Measurements from ENCODE around the gene UTS2B. TPM values are rescaled to one million over a fixed set of nuclear protein-coding genes. Genes with fewer than 3 reads are reported as not detected.

Gene UTS2B
- total and polyA plus RNA-seq, 5 donors from 2014 or later = not detected

- Histone ChIP-seq H3K4me1 (ENCODE audit: control insufficient read depth, insufficient read depth, low read length, poor library complexity, severe bottlenecking) (no peaks in the 10 kb centered on the region), H3K36me3 (ENCODE audit: control insufficient read depth, insufficient read depth, low read length) (no peaks in the 10 kb centered on the region), H3K4me3 (ENCODE audit: low read depth, low read length) (no peak overlapping the region), H3K27ac (ENCODE audit: insufficient read depth, low read length, poor library complexity, severe bottlenecking) (no peak overlapping the region), H3K27me3 (ENCODE audit: control insufficient read depth, insufficient read depth, low read length) (no peaks in the 10 kb centered on the region), H3K9me3 (ENCODE audit: control insufficient read depth in 2 of 2, low read length in 2 of 2) (no peaks in the 10 kb centered on the region)
- H3K27ac Mint-ChIP-seq = no peak overlapping the region
- no peak overlapping the region for H3K4me3 Mint-ChIP-seq
- peaks cover 0 to 12% (median 3%) of the 10 kb centered on the region in 4 donors for H3K4me1 Mint-ChIP-seq
- DNase-seq = no peak
- no peaks in the 10 kb centered on the region for H3K9me3 Mint-ChIP-seq
- H3K36me3 Mint-ChIP-seq = no peaks in the 10 kb centered on the region
- ATAC-seq (ENCODE audit: low read depth in 2 of 2) = no peak
- no peaks in the 10 kb centered on the region for H3K27me3 Mint-ChIP-seq
Measured at GRCh38 chr3:191350396-191351090, 20.2 kb upstream of the UTS2B start.

- Histone ChIP-seq H3K27me3 (ENCODE audit: control insufficient read depth, insufficient read depth, low read length) (no peaks in the 10 kb centered on the region), H3K36me3 (ENCODE audit: control insufficient read depth, insufficient read depth, low read length) (no peaks in the 10 kb centered on the region), H3K9me3 (ENCODE audit: control insufficient read depth in 2 of 2, low read length in 2 of 2) (no peaks in the 10 kb centered on the region), H3K4me3 (ENCODE audit: low read depth, low read length) (no peak overlapping the region), H3K27ac (ENCODE audit: insufficient read depth, low read length, poor library complexity, severe bottlenecking) (no peak overlapping the region), H3K4me1 (ENCODE audit: control insufficient read depth, insufficient read depth, low read length, poor library complexity, severe bottlenecking) (no peaks in the 10 kb centered on the region)
- Mint-ChIP-seq H3K4me1 (peaks cover 0 to 18% (median 4%) of the 10 kb centered on the region in 4 donors), H3K27ac (no peak overlapping the region), H3K27me3 (no peaks in the 10 kb centered on the region), H3K36me3 (no peaks in the 10 kb centered on the region), H3K9me3 (no peaks in the 10 kb centered on the region), H3K4me3 (no peak overlapping the region)
- no peak for DNase-seq
- no peak for ATAC-seq (ENCODE audit: low read depth in 2 of 2)
Measured at GRCh38 chr3:191348098-191348497, 17.8 kb upstream of the UTS2B start.

- Mint-ChIP-seq H3K36me3 (no peaks in the 10 kb centered on the region), H3K27me3 (no peaks in the 10 kb centered on the region), H3K4me1 (peaks cover 0 to 23% (median 4%) of the 10 kb centered on the region in 4 donors), H3K4me3 (no peak overlapping the region), H3K27ac (no peak overlapping the region), H3K9me3 (no peaks in the 10 kb centered on the region)
- DNase-seq (no peak), ATAC-seq (ENCODE audit: low read depth in 2 of 2) (no peak)
- no peaks in the 10 kb centered on the region for H3K27me3 ChIP-seq (ENCODE audit: control insufficient read depth, insufficient read depth, low read length)
- H3K9me3 ChIP-seq (ENCODE audit: control insufficient read depth in 2 of 2, low read length in 2 of 2) = no peaks in the 10 kb centered on the region
- H3K4me3 ChIP-seq (ENCODE audit: low read depth, low read length) = no peak overlapping the region
- no peaks in the 10 kb centered on the region for H3K4me1 ChIP-seq (ENCODE audit: control insufficient read depth, insufficient read depth, low read length, poor library complexity, severe bottlenecking)
- H3K36me3 ChIP-seq (ENCODE audit: control insufficient read depth, insufficient read depth, low read length) = no peaks in the 10 kb centered on the region
- no peak overlapping the region for H3K27ac ChIP-seq (ENCODE audit: insufficient read depth, low read length, poor library complexity, severe bottlenecking)
Measured at GRCh38 chr3:191347228-191347627, 16.9 kb upstream of the UTS2B start.

DNA sequence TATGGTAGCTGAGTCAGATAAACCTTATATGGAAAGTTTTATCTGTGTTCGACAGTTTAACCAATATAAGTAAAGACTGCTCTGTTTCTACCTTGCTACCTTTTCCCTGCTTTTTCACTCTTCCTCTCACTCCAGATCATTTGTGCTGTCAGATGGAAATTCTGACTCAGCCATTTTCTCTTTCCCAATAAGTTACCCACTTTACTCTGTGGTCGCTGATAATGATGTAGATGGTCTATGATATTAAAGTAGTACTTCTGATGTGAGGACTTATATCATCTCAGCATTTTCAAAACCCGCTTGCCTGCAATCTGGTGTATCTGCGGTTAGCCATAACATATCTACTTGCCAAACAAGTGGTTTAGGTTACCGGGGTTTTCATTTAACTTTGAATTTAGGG, 15.0 kb upstream of the UTS2B start:
- Histone ChIP-seq H3K27ac (ENCODE audit: insufficient read depth, low read length, poor library complexity, severe bottlenecking) (no peak overlapping the region), H3K36me3 (ENCODE audit: control insufficient read depth, insufficient read depth, low read length) (no peaks in the 10 kb centered on the region), H3K4me1 (ENCODE audit: control insufficient read depth, insufficient read depth, low read length, poor library complexity, severe bottlenecking) (no peaks in the 10 kb centered on the region), H3K4me3 (ENCODE audit: low read depth, low read length) (no peak overlapping the region), H3K27me3 (ENCODE audit: control insufficient read depth, insufficient read depth, low read length) (no peaks in the 10 kb centered on the region), H3K9me3 (ENCODE audit: control insufficient read depth in 2 of 2, low read length in 2 of 2) (no peaks in the 10 kb centered on the region)
- Mint-ChIP-seq H3K4me1 (peaks cover 0 to 19% (median 3%) of the 10 kb centered on the region in 4 donors), H3K27ac (no peak overlapping the region), H3K27me3 (no peaks in the 10 kb centered on the region), H3K9me3 (no peaks in the 10 kb centered on the region), H3K4me3 (no peak overlapping the region), H3K36me3 (no peaks in the 10 kb centered on the region)
- DNase-seq = no peak
- ATAC-seq (ENCODE audit: low read depth in 2 of 2) = no peak

DNA sequence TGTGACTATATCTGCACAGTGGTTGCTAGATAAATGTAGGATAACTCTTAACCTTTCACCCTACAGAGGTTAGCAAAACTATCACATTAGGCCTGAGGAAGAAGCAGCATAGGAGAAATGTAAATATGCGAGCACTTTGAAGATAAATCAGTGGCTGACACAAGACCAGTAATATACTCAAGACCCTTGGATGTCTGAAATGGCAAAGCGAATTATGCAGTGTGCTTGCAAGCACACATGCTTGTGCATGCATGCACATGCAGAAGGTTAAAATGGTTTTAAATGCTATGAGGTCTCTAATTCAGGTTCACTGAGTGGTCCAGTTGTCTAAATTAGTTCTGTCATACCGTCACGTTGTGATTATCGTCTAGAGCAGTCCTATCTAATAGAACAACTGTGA, 13.6 kb upstream of the UTS2B start:
- Histone ChIP-seq H3K27me3 (ENCODE audit: control insufficient read depth, insufficient read depth, low read length) (no peaks in the 10 kb centered on the region), H3K36me3 (ENCODE audit: control insufficient read depth, insufficient read depth, low read length) (no peaks in the 10 kb centered on the region), H3K4me1 (ENCODE audit: control insufficient read depth, insufficient read depth, low read length, poor library complexity, severe bottlenecking) (no peaks in the 10 kb centered on the region), H3K27ac (ENCODE audit: insufficient read depth, low read length, poor library complexity, severe bottlenecking) (no peak overlapping the region), H3K9me3 (ENCODE audit: control insufficient read depth in 2 of 2, low read length in 2 of 2) (no peaks in the 10 kb centered on the region), H3K4me3 (ENCODE audit: low read depth, low read length) (no peak overlapping the region)
- Mint-ChIP-seq H3K27ac (no peak overlapping the region), H3K27me3 (no peaks in the 10 kb centered on the region), H3K9me3 (no peaks in the 10 kb centered on the region), H3K36me3 (no peaks in the 10 kb centered on the region), H3K4me1 (peaks cover 0 to 23% (median 2%) of the 10 kb centered on the region in 4 donors), H3K4me3 (no peak overlapping the region)
- ATAC-seq (ENCODE audit: low read depth in 2 of 2) = no peak
- no peak for DNase-seq

DNA sequence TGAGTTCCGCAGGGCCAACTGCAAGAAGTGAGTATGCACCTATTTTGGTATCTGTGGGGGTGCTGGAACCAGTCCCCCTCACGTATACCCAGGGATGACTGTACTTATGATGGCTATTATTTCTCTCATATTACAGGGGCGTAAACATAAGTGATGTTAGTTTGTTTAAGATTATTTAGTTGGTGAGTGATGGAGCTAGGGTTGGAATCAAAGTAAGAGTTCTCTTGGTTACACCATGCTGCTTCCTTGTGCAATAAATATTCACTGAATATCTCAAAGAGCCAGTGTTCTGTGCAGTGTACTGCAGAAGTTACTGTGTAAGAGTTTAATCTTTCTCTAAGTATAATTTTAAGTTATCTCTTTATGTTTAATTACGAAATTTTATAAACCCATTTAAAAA, 12.8 kb upstream of the UTS2B start:
- Histone ChIP-seq H3K36me3 (ENCODE audit: control insufficient read depth, insufficient read depth, low read length) (no peaks in the 10 kb centered on the region), H3K27ac (ENCODE audit: insufficient read depth, low read length, poor library complexity, severe bottlenecking) (no peak overlapping the region), H3K9me3 (ENCODE audit: control insufficient read depth in 2 of 2, low read length in 2 of 2) (no peaks in the 10 kb centered on the region), H3K4me3 (ENCODE audit: low read depth, low read length) (no peak overlapping the region), H3K4me1 (ENCODE audit: control insufficient read depth, insufficient read depth, low read length, poor library complexity, severe bottlenecking) (no peaks in the 10 kb centered on the region), H3K27me3 (ENCODE audit: control insufficient read depth, insufficient read depth, low read length) (no peaks in the 10 kb centered on the region)
- DNase-seq = no peak
- H3K4me3 Mint-ChIP-seq = no peak overlapping the region
- peaks cover 0 to 23% (median 3%) of the 10 kb centered on the region in 4 donors for H3K4me1 Mint-ChIP-seq
- H3K36me3 Mint-ChIP-seq = no peaks in the 10 kb centered on the region
- no peak overlapping the region for H3K27ac Mint-ChIP-seq
- H3K27me3 Mint-ChIP-seq = no peaks in the 10 kb centered on the region
- no peaks in the 10 kb centered on the region for H3K9me3 Mint-ChIP-seq
- no peak for ATAC-seq (ENCODE audit: low read depth in 2 of 2)

DNA sequence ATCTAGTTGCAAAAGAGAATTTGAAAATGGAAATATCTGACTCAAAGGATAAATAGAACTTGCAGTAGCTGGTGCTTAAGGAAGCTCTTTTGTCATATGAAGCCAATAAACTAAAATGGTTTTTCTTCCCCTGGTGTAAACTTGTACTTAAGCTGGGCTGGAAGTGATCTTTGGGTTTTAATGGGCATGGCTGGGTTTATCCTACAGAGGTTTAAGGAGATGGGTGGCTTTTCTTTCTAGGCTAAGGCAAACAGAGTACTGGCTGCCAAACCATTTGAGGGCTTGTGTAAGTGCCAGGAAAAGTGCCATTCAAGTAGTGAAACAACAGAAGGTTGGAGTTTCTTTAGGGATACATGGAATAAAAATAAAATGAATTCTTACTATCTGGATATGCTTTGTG, 12.1 kb upstream of the UTS2B start:
- H3K9me3 Mint-ChIP-seq = no peaks in the 10 kb centered on the region
- H3K27ac Mint-ChIP-seq = no peak overlapping the region
- no peaks in the 10 kb centered on the region for H3K9me3 ChIP-seq (ENCODE audit: control insufficient read depth in 2 of 2, low read length in 2 of 2)
- H3K27me3 Mint-ChIP-seq = no peaks in the 10 kb centered on the region
- H3K4me1 Mint-ChIP-seq = peaks cover 0 to 23% (median 5%) of the 10 kb centered on the region in 4 donors
- H3K36me3 Mint-ChIP-seq = no peaks in the 10 kb centered on the region
- H3K4me3 Mint-ChIP-seq = no peak overlapping the region
- H3K4me1 ChIP-seq (ENCODE audit: control insufficient read depth, insufficient read depth, low read length, poor library complexity, severe bottlenecking) = no peaks in the 10 kb centered on the region
- DNase-seq = no peak
- no peak overlapping the region for H3K4me3 ChIP-seq (ENCODE audit: low read depth, low read length)
- no peak for ATAC-seq (ENCODE audit: low read depth in 2 of 2)
- no peaks in the 10 kb centered on the region for H3K27me3 ChIP-seq (ENCODE audit: control insufficient read depth, insufficient read depth, low read length)
- H3K36me3 ChIP-seq (ENCODE audit: control insufficient read depth, insufficient read depth, low read length) = no peaks in the 10 kb centered on the region
- H3K27ac ChIP-seq (ENCODE audit: insufficient read depth, low read length, poor library complexity, severe bottlenecking) = no peak overlapping the region

GRCh38 chr3:191342006-191342405, 11.7 kb upstream of the UTS2B start:
- Histone ChIP-seq H3K9me3 (ENCODE audit: control insufficient read depth in 2 of 2, low read length in 2 of 2) (no peaks in the 10 kb centered on the region), H3K36me3 (ENCODE audit: control insufficient read depth, insufficient read depth, low read length) (no peaks in the 10 kb centered on the region), H3K4me1 (ENCODE audit: control insufficient read depth, insufficient read depth, low read length, poor library complexity, severe bottlenecking) (no peaks in the 10 kb centered on the region), H3K27me3 (ENCODE audit: control insufficient read depth, insufficient read depth, low read length) (no peaks in the 10 kb centered on the region), H3K4me3 (ENCODE audit: low read depth, low read length) (no peak overlapping the region), H3K27ac (ENCODE audit: insufficient read depth, low read length, poor library complexity, severe bottlenecking) (no peak overlapping the region)
- Mint-ChIP-seq H3K36me3 (no peaks in the 10 kb centered on the region), H3K9me3 (no peaks in the 10 kb centered on the region), H3K4me1 (peaks cover under 1 to 23% (median 5%) of the 10 kb centered on the region in 4 donors), H3K4me3 (no peak overlapping the region), H3K27ac (no peak overlapping the region), H3K27me3 (no peaks in the 10 kb centered on the region)
- ATAC-seq (ENCODE audit: low read depth in 2 of 2) (no peak), DNase-seq (no peak)
